Activated T-cell treated with anti-CD3 and anti-CD28 coated beads, Interleukin-2, amount 50 U/mL, for 72 hours (primary cell): ENCODE measurements around the gene SPECC1. TPM values are rescaled to one million over a fixed set of nuclear protein-coding genes. Genes with fewer than 3 reads are reported as not detected.
"Not testable (repeated sequence)": the region's sequence is repeated elsewhere in the genome, so short reads cannot be mapped to it uniquely, and the experiment has no call there.

Experiments
- ATAC-seq, 2 donors: fragments of 150-1000 bp; cut with Tn5 transposase; replicated peaks in 1 of 2; 2 replicates each; pipeline ENCODE4 v1.10.0; 2021; ENCODE audit warnings: moderate library complexity in 2 of 2, mild to moderate bottlenecking in 1 of 2
- DNase-seq, 2 donors: peaks; one replicate each; pipeline ENCODE4 v3.0.0; 2021 to 2022; ENCODE audit warnings: mixed read lengths in 1 of 2
- H3K27ac Mint-ChIP-seq: one replicate; pipeline ENCODE4 v1.8.0; 2022; ENCODE audit warnings: mild to moderate bottlenecking, moderate library complexity, mixed read lengths
- H3K27me3 Mint-ChIP-seq: one replicate; pipeline ENCODE4 v1.8.0; 2022; ENCODE audit warnings: low read depth, mixed read lengths
- H3K36me3 Mint-ChIP-seq, 2 donors: one replicate each; pipeline ENCODE4 v1.8.0; 2022; ENCODE audit warnings: mixed read lengths in 2 of 2, mild to moderate bottlenecking in 1 of 2; ENCODE audit not compliant: insufficient read depth in 2 of 2
- H3K4me1 Mint-ChIP-seq: one replicate; pipeline ENCODE4 v1.8.0; 2022; ENCODE audit warnings: low read depth, mixed read lengths
- H3K4me3 Mint-ChIP-seq, 2 donors: one replicate each; pipeline ENCODE4 v1.8.0; 2022; ENCODE audit warnings: mild to moderate bottlenecking in 2 of 2, mixed read lengths in 2 of 2, moderate library complexity in 2 of 2
- H3K9me3 Mint-ChIP-seq, 2 donors: one replicate each; pipeline ENCODE4 v1.8.0; 2022; ENCODE audit warnings: mixed read lengths in 2 of 2
- total RNA-seq, 2 donors: library from RNA; stranded (reverse); gene quantifications; one replicate each; pipeline ENCODE4 v1.2.3, GENCODE V29; 2022

SPECC1 gene
- total RNA-seq, 2 donors from 2014 or later = 10.3 to 12.9 TPM

GRCh38 chr17:20213449-20213848 is 204.3 kb downstream of the SPECC1 start:
- DNase-seq = no peak
- Mint-ChIP-seq H3K4me3 (no peak overlapping the region), H3K9me3 (no peaks in the 10 kb centered on the region), H3K36me3 (no peaks in the 10 kb centered on the region), H3K4me1 (no peaks in the 10 kb centered on the region), H3K27me3 (no peaks in the 10 kb centered on the region), H3K27ac (no peak overlapping the region)
- no peak for ATAC-seq

- no peaks in the 10 kb centered on the region for H3K36me3 Mint-ChIP-seq
- DNase-seq (no peak), ATAC-seq (no peak)
- no peaks in the 10 kb centered on the region for H3K27me3 Mint-ChIP-seq
- H3K9me3 Mint-ChIP-seq = no peaks in the 10 kb centered on the region
- H3K4me3 Mint-ChIP-seq = no peak overlapping the region
- no peaks in the 10 kb centered on the region for H3K4me1 Mint-ChIP-seq
- no peak overlapping the region for H3K27ac Mint-ChIP-seq
Observed at GRCh38 chr17:20214794-20215193, 205.6 kb downstream of the SPECC1 start.

GRCh38 chr17:20216154-20216815 is 207.1 kb downstream of the SPECC1 start:
- no peak for DNase-seq
- Mint-ChIP-seq H3K27ac (no peak overlapping the region), H3K4me3 (no peak overlapping the region), H3K9me3 (no peaks in the 10 kb centered on the region), H3K36me3 (no peaks in the 10 kb centered on the region), H3K4me1 (no peaks in the 10 kb centered on the region), H3K27me3 (no peaks in the 10 kb centered on the region)
- ATAC-seq = no peak

GRCh38 chr17:20216853-20217252 is 207.7 kb downstream of the SPECC1 start:
- no peaks in the 10 kb centered on the region for H3K4me1 Mint-ChIP-seq
- ATAC-seq (no peak), DNase-seq (no peak)
- H3K27ac Mint-ChIP-seq = no peak overlapping the region
- no peaks in the 10 kb centered on the region for H3K36me3 Mint-ChIP-seq
- H3K27me3 Mint-ChIP-seq = no peaks in the 10 kb centered on the region
- H3K4me3 Mint-ChIP-seq = no peak overlapping the region
- H3K9me3 Mint-ChIP-seq = no peaks in the 10 kb centered on the region

GRCh38 chr17:20217677-20218076 is 208.5 kb downstream of the SPECC1 start:
- no peak overlapping the region for H3K27ac Mint-ChIP-seq
- no peaks in the 10 kb centered on the region for H3K27me3 Mint-ChIP-seq
- H3K4me3 Mint-ChIP-seq = no peak overlapping the region
- DNase-seq = no peak
- no peaks in the 10 kb centered on the region for H3K36me3 Mint-ChIP-seq
- H3K4me1 Mint-ChIP-seq = no peaks in the 10 kb centered on the region
- ATAC-seq = no peak
- no peaks in the 10 kb centered on the region for H3K9me3 Mint-ChIP-seq

GRCh38 chr17:20218272-20218671 is 209.1 kb downstream of the SPECC1 start:
- ATAC-seq (no peak), DNase-seq (no peak)
- H3K36me3 Mint-ChIP-seq = no peaks in the 10 kb centered on the region
- H3K4me1 Mint-ChIP-seq = no peaks in the 10 kb centered on the region
- H3K9me3 Mint-ChIP-seq = no peaks in the 10 kb centered on the region
- H3K4me3 Mint-ChIP-seq = no peak overlapping the region
- no peaks in the 10 kb centered on the region for H3K27me3 Mint-ChIP-seq
- H3K27ac Mint-ChIP-seq = no peak overlapping the region

- no peak for ATAC-seq
- H3K9me3 Mint-ChIP-seq = no peaks in the 10 kb centered on the region
- H3K4me1 Mint-ChIP-seq = peaks cover 21% of the 10 kb centered on the region
- H3K27me3 Mint-ChIP-seq = no peaks in the 10 kb centered on the region
- H3K27ac Mint-ChIP-seq = no peak overlapping the region
- DNase-seq = no peak
- H3K4me3 Mint-ChIP-seq = no peak overlapping the region
- no peaks in the 10 kb centered on the region for H3K36me3 Mint-ChIP-seq
Observed at GRCh38 chr17:20223808-20224328, 214.7 kb downstream of the SPECC1 start.

GRCh38 chr17:20224379-20224778 is 215.2 kb downstream of the SPECC1 start:
- H3K36me3 Mint-ChIP-seq = no peaks in the 10 kb centered on the region

GRCh38 chr17:20225162-20226115 is 216.3 kb downstream of the SPECC1 start:
- Mint-ChIP-seq H3K27me3 (no peaks in the 10 kb centered on the region), H3K36me3 (no peaks in the 10 kb centered on the region), H3K4me1 (peaks cover 26% of the 10 kb centered on the region), H3K4me3 (no peak overlapping the region), H3K9me3 (no peaks in the 10 kb centered on the region), H3K27ac (no peak overlapping the region)
- no peak for DNase-seq
- ATAC-seq = no peak

More at GRCh38 chr17:20224379-20224778, 215.2 kb downstream of the SPECC1 start:
- no peak for ATAC-seq
- Mint-ChIP-seq H3K9me3 (no peaks in the 10 kb centered on the region), H3K27me3 (no peaks in the 10 kb centered on the region), H3K27ac (no peak overlapping the region), H3K4me3 (no peak overlapping the region), H3K4me1 (peaks cover 26% of the 10 kb centered on the region)
- DNase-seq = no peak

GRCh38 chr17:20226814-20227482 is 217.8 kb downstream of the SPECC1 start:
- Mint-ChIP-seq H3K27me3 (no peaks in the 10 kb centered on the region), H3K4me3 (no peak overlapping the region), H3K36me3 (no peaks in the 10 kb centered on the region), H3K9me3 (no peaks in the 10 kb centered on the region), H3K4me1 (peaks cover 26% of the 10 kb centered on the region), H3K27ac (no peak overlapping the region)
- peak; percentile 78 to 84 for DNase-seq
- peak; percentile 89 to 92 for ATAC-seq

- peaks cover 26% of the 10 kb centered on the region for H3K4me1 Mint-ChIP-seq
- not testable (repeated sequence) for H3K4me3 Mint-ChIP-seq, H3K27ac Mint-ChIP-seq, H3K27me3 Mint-ChIP-seq, H3K9me3 Mint-ChIP-seq, H3K36me3 Mint-ChIP-seq, ATAC-seq, DNase-seq
Observed at GRCh38 chr17:20227720-20228370, 218.7 kb downstream of the SPECC1 start.

GRCh38 chr17:20228410-20228809 is 219.3 kb downstream of the SPECC1 start:
- Mint-ChIP-seq H3K27me3 (no peaks in the 10 kb centered on the region), H3K36me3 (no peaks in the 10 kb centered on the region), H3K27ac (no peak overlapping the region), H3K4me1 (peaks cover 30% of the 10 kb centered on the region), H3K9me3 (no peaks in the 10 kb centered on the region), H3K4me3 (no peak overlapping the region)
- DNase-seq = no peak
- ATAC-seq = no peak
